GM21529 (cell line): Measurements from ENCODE around the gene XPC.
"Not testable (repeated sequence)": the region's sequence is repeated elsewhere in the genome, so short reads cannot be mapped to it uniquely, and the experiment has no call there.

Experiments used
- ATAC-seq: cut with Tn5 transposase; IDR thresholded peaks from one replicate; pipeline ENCODE4 v1.9.1; 2021; ENCODE audit not compliant: unreplicated experiment

XPC gene

DNA sequence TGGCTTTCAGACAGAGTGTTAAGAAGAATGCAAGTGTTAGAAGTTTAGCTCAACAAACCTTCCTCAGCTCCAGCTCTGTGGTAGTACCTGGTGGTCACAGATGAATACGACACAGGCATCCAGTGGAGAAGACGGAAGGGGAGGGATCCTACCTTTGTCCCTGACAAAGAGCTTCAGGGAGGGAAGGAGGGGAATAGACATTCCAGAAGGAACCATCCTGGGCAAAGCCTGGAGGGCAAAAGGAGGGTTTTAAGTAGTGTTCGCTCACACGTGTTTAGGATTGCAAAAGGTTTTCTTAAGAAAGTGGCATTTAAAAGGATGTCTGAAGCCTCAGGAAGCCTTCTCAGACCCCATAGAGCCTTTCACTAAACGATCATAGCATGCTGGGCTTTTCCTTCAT, 56.5 kb downstream of the XPC start:
- ATAC-seq, result no peak

DNA sequence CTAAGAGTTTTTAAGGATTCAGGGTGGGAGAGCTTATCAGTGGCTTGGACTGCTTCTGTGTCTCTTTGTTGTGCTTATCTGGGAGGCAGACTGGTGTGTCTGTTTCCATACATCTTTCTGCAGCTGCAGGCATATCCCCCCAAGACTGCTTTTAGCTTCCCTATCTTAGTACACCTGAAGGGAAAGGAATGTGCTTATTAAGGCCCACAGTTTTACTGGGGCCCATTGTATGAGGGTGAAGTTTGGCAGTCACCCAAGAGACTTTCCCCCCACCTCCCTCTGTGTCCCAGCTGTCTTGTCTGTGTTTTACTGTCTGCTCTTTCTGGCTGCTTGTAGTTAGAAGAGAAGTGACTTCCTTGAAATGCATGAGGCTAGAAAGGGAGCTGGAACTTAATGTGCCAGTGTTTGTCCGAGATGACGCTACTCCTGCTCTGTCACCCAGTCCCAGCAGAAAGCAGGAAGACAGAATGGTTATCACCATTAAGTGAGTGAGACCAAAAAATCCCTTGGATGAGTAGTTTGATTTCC, 57.4 kb downstream of the XPC start:
- ATAC-seq, result not testable (repeated sequence)

DNA sequence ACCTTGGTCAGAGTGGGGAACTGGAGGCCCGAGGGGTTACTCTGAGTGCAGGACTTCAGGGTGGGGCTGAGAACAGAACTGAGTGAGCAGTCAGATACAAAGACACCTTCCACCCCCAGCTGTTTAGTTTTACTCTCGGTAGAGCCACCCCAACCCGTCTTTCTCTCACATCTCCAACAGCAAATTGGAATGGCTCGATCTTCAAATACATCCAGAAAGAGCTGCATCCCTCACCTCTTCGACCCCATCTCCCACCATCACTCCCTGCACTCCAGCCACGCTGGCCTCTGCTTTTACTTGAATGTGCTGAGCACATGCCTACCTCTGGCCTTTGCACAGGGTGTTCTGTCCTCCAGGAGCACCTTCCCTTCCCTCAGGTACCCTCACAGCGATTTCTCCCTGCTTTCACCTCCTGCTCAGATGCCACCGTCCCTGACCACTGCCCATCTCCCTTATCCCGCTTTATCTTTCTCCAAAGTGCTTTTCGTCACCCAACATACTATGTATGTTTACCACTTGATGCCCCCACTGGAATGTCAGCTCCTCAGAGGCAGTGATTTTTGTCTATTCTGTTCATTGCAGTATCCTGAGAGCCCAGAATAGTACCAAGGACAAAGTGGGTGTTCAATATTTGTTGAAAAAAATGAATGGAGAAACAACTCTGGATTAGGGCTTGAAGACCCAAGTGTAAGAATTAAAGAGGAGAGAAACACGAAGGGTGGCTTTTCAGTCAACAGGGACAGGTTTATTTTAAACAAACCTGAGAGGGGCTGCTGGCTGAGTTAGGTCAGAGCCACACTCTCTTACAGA, 58.1 kb downstream of the XPC start:
- ATAC-seq, result no peak

DNA sequence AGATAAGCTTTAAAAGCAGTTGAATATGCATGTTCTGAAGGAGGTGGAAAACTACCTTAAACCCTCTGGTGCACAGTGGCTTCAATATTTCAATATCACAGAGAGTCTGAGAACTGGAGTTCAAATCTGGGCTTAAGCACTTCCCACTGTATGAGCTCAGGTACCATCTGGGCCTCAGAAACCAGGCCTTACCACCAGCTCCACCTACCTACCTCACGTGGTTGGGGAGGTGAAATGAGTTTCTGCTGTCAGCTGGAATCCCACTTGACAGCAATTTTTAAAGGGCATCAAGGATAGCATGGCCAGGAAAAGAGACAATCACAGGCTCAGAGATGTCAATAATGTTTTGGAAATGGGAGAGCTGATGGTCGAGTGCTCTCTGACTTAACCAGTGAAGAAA, 58.8 kb downstream of the XPC start:
- no peak for ATAC-seq

DNA sequence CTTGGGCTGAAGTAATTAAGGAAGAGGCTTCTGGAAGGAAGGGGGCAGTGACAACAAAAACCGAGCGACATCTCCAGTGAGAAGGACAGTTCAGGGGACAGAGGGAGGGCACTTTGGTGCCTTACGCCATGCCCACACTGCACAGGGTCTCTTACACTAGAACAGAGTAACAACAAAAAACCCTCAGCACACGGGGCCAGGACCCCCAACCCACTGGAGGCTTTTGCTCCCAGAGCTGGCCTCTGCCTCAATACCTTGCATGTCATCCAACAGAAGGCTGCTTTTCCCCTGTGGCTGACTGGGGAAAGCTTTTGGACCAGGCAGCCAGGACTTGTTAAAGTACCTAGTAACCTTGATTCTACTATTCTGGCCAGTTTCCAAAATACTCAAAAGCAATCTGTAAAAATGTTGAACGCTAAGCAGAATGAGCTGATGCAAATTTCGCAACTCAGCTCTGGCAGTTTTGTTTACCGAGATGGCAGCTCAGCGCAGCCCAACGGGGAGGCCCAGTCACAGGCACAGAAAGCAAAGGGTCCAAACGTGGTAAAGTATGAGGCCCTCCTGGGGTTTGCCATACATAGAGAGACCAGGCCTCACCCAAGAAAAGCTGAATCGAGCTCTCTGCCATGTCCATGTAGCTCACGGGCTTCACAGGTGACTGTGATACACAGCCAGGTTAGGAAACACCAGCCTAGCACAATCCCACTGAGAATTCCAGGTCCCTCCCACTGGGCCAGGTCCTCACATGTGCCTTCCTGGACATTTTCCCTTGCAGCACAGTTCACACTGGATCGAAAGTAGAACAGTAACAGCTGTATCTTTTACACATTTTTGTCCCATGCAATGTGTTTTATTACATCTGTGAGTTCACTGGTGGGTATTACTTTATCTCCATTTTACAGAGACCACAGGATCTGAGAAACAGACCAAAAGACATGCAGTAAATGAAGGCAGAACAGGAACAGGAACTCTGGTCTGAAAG, 59.7 kb downstream of the XPC start:
- ATAC-seq, result no peak

DNA sequence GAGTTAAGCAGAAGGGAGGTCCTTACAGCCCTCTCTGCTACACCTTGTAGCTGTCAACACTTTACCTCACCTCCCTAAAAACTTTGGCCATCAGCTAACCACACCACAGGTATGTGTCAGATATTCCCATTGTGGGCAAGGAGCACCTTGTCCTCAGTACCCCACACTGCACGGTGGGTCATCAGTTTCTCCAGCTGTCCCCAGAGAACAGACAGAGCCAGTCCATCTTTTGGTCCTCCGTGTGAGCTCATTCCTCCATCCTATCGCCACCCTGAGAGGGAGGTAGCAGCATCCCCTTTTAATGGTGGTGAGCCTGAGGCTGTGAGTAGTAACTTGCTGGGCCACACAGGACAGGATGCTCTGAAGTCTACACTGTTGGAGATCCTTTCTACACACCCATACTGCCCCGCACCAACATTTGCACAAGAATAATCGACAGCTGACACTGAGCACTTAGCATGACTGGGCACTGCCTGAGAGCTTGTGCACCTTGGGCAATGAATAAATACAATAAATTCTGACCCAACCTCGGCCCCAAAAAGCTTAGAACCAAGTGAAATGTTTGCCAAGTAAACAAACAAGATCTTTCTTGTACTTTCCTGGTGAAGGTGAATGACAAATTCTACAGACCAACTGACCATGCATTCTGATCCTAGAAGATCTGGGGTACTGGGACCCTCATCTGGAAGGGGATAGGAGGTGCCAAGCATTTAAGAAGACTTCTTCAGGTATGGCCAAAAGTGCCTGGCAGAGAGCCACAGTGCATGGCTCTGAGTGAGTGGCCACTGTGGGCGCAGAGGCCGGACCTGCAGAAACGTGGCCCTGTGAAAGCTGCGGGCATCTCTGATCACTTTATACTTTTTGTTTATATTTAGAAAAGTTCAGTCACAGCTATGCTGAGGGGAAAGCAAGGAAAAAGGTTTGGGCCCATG, 60.7 kb downstream of the XPC start:
- ATAC-seq, result no peak

DNA sequence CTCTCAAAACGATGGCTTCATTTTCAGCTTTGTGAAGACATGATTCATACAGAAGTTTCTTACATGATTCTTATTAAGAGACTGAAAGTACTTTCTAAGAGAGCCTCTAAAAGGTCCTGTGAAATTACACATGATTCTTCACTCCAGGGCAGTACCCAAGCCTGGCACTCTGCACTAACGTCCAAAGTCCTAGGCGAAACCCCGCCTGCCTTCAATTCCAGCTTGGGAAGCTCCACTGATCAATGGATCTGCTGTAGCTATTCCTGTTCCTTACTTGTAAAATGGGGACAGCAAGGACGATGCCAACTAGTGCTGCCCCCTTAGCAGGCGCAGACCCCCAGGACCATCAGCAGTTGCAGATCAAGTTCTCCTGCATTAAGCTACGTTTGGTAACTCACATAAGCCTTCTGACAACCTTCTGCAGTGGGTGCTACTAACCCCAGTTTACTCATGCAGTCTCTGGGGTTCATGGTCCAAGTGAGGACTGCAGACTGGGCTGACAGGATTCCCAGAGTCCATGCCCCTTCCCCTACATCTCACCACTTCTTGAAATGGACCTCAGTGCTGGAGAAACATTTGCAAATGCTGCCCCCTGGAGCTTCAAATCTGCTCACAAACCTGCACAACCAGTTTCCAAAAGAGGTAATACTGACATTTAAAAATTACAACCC, 64.3 kb downstream of the XPC start:
- no peak for ATAC-seq

DNA sequence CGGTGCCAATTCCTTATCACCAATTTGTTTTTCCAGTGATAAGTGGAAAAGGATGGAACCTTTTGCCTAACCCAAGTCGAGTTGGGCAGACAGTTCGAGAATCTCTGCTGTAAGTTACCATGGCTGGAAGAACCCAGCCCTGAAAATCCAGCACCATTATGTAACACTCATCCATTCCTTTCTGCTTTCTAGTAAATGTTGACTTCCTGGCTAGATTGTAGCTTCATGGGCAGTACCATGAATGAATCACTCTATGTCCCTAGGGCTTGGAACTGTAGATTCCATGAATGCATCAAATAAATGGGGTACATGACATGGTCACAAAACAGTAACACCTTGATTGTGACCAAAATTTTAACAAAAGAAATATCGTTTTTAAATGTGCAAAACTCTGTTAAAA, 67.7 kb downstream of the XPC start:
- ATAC-seq, result no peak

DNA sequence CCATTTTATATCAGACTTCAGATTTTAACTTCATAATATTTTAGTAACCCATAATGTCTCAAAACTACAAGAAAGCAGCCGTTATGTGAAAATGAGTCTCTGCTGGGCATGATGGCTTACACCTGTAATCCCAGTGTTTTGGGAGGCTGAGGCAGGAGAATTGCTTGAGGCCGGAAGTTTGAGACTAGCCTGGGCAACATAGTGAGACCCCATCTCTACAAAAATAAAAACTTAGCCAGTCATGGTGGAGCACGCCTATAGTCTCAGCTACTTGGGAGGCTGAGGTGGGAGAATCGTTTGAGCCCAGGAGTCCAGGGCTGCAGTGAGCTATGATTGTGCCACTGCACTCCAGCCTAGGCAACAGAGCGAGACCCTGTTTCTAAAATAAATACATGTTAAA, 68.6 kb downstream of the XPC start:
- not testable (repeated sequence) for ATAC-seq

DNA sequence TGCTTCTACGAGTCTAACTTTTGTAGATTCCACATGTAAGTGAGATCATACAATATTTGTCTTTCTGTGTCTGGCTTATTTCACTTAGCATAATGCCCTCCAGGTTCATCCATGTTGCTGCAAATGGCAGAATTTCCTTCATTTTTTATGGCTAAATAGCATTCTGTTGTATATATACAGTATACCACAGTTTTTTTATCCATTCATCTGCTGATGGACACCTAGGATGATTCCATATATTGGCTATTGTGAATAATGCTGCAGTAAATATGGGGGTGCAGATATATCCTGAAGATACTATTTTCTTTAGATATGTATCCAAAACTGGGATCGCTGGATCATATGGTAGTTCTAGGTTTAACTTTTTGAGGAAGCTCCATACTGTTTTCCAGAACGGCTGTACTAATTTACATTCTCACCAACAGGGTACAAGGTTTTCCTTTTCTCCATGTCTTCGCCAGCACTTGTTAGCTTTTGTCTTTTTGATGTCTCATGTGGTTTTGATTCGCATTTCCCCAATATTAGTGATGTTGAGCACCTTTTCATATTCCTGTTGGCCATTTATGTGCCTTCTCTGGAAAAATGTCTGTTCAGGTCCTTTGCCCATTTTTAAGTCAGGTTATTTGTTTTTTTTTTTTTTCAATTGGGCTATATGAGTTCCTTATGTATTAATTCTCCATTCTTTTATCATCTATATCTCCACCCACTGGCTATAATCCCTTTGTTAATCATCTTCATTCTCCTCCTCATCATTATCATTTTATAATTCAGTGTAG, 80.6 kb downstream of the XPC start:
- ATAC-seq, result no peak

DNA sequence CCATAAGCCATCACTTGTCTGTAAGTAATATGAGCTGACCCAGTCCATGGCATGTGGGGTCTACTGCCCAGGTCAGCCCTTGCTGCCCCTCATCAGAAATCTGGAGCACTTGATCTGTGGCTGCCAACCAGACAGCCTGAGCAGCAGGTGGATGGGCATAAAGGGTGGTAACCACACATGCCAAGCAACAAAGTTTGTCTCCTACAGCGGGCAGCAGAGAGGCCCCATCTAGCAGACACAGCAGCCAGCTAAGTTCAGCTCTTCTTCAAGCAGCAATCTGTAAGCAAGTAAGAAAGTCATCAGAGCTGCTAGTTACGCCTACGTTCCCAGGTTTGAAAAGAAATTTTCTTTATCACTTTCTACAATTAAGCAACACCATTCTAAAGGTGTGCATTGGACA, 81.7 kb downstream of the XPC start:
- ATAC-seq, result no peak
